ENCODE measurements around the gene ARPC1A.
"Not testable (repeated sequence)": the region's sequence is repeated elsewhere in the genome, so short reads cannot be mapped to it uniquely, and the experiment has no call there.

The ARPC1A gene

GRCh38 chr7:99372275-99373090 is 46.8 kb downstream of the ARPC1A start:
- DNase-seq = no peak

GRCh38 chr7:99373091-99374066 is 47.7 kb downstream of the ARPC1A start:
- no peak for DNase-seq

- peak; percentile 85 to 97 (median 94) for DNase-seq
Observed at GRCh38 chr7:99374111-99375064, 48.7 kb downstream of the ARPC1A start, which contains the start of gene ARPC1B. Gene ARPC1B (plus strand): TSS chr7:99374730. CDS start chr7:99385715, 10,985 bp downstream.

- peak; percentile 78 to 89 (median 79) for DNase-seq
Observed at GRCh38 chr7:99375070-99375807, 49.5 kb downstream of the ARPC1A start.

- DNase-seq = peak; percentile 92 to 97 (median 95)
Observed at GRCh38 chr7:99379043-99379577, 53.4 kb downstream of the ARPC1A start.

GRCh38 chr7:99379693-99380031 is 54.0 kb downstream of the ARPC1A start:
- not testable (repeated sequence) for DNase-seq

- DNase-seq = peak; percentile 94 to 97 (median 94)
Observed at GRCh38 chr7:99380032-99380822, 54.5 kb downstream of the ARPC1A start.

- peak; percentile 82 to 89 (median 86) for DNase-seq
Observed at GRCh38 chr7:99380823-99381663, 55.3 kb downstream of the ARPC1A start.

- DNase-seq = no peak
Observed at GRCh38 chr7:99381664-99382075, 56.0 kb downstream of the ARPC1A start.

- DNase-seq = no peak
Observed at GRCh38 chr7:99383203-99383602, 57.5 kb downstream of the ARPC1A start.

GRCh38 chr7:99383791-99384370 is 58.2 kb downstream of the ARPC1A start:
- peak in 1 of 3 donors; percentile 42 for DNase-seq

GRCh38 chr7:99384523-99384922 is 58.8 kb downstream of the ARPC1A start:
- peak in 1 of 3 donors; percentile 29 for DNase-seq

GRCh38 chr7:99385564-99385963 is 59.9 kb downstream of the ARPC1A start:
- peak in 1 of 3 donors; percentile 29 for DNase-seq

- peak; percentile 73 to 75 (median 75) for DNase-seq
Observed at GRCh38 chr7:99386584-99387238, 61.0 kb downstream of the ARPC1A start.

GRCh38 chr7:99387239-99387635 is 61.5 kb downstream of the ARPC1A start:
- not testable (repeated sequence) for DNase-seq

GRCh38 chr7:99387912-99388311 is 62.2 kb downstream of the ARPC1A start:
- no peak for DNase-seq

- no peak for DNase-seq
Observed at GRCh38 chr7:99389772-99390171, 64.1 kb downstream of the ARPC1A start.

GRCh38 chr7:99390941-99391602 is 65.4 kb downstream of the ARPC1A start:
- no peak for DNase-seq

Measured in suppressor macrophage treated with lipopolysaccharide for 1 hour (primary cell).